Neural cell (in vitro differentiated cells): ENCODE data around the gene GABRB2. TPM values are rescaled to one million over a fixed set of nuclear protein-coding genes. Genes with fewer than 3 reads are reported as not detected.
"Not testable (repeated sequence)": the region's sequence is repeated elsewhere in the genome, so short reads cannot be mapped to it uniquely, and the experiment has no call there.

Experiments used
- H2AFZ ChIP-seq: fragments of 200-600, 300-800 bp; sonication (generic), shearing (Covaris generic); 2 replicates; pipeline ENCODE4 v1.6.0; 2014; ENCODE audit warnings: low read depth, mild to moderate bottlenecking, antibody characterized with exemption, low read length, moderate library complexity
- H3F3A ChIP-seq: fragments of 200-600 bp; shearing (Covaris generic); 2 replicates; pipeline ENCODE4 v1.6.1; 2016; ENCODE audit warnings: mild to moderate bottlenecking, moderate library complexity, mixed read lengths, antibody characterized with exemption, low read length; ENCODE audit not compliant: insufficient read depth, poor library complexity, severe bottlenecking
- H3K27ac ChIP-seq: fragments of 200-600, 300-800 bp; sonication (generic), shearing (Covaris generic); 2 replicates; pipeline ENCODE4 v1.5.1; 2014; ENCODE audit warnings: mild to moderate bottlenecking, low read length, moderate library complexity
- H3K27me3 ChIP-seq: fragments of 300-800, 200-600 bp; sonication (generic), shearing (Covaris generic); 2 replicates; pipeline ENCODE4 v1.6.0; 2014; ENCODE audit warnings: mild to moderate bottlenecking, low read depth, low read length, moderate library complexity; ENCODE audit not compliant: insufficient read depth
- H3K36me3 ChIP-seq: fragments of 300-800, 200-600 bp; sonication (generic), shearing (Covaris generic); 2 replicates; pipeline ENCODE4 v1.5.1; 2014; ENCODE audit warnings: mild to moderate bottlenecking, antibody characterized with exemption, low read length, moderate library complexity; ENCODE audit not compliant: insufficient read depth
- H3K4me2 ChIP-seq: fragments of 300-800, 200-600 bp; sonication (generic), shearing (Covaris generic); 2 replicates; pipeline ENCODE4 v1.6.0; 2014; ENCODE audit warnings: mild to moderate bottlenecking, low read length
- H3K4me3 ChIP-seq: fragments of 300-800, 200-600 bp; sonication (generic), shearing (Covaris generic); 2 replicates; pipeline ENCODE4 v1.5.1; 2014; ENCODE audit warnings: mild to moderate bottlenecking, low read length, moderate library complexity
- H3K79me2 ChIP-seq: fragments of 200-600 bp; shearing (Covaris generic); replicated peaks from 2 replicates; pipeline ENCODE4 v1.6.0; 2014; ENCODE audit warnings: mild to moderate bottlenecking, low read length, moderate library complexity; ENCODE audit not compliant: insufficient read depth
- H3K9ac ChIP-seq: fragments of 300-800, 200-600 bp; sonication (generic), shearing (Covaris generic); 2 replicates; pipeline ENCODE4 v1.6.1; 2016; ENCODE audit warnings: mild to moderate bottlenecking, low read length, mixed read lengths
- H3K9me2 ChIP-seq: fragments of 200-600 bp; shearing (Covaris generic); 2 replicates; pipeline ENCODE4 v1.6.1; 2016; ENCODE audit warnings: mild to moderate bottlenecking, low read length, mixed read lengths; ENCODE audit not compliant: insufficient read depth
- H3K9me3 ChIP-seq: fragments of 200-600, 300-800 bp; sonication (generic), shearing (Covaris generic); 2 replicates; pipeline ENCODE4 v1.6.1; 2016; ENCODE audit warnings: mild to moderate bottlenecking, mixed run types, low read length, moderate library complexity, mixed read lengths
- H4K20me1 ChIP-seq: fragments of 200-600 bp; shearing (Covaris generic); 2 replicates; pipeline ENCODE4 v1.6.1; 2016; ENCODE audit warnings: mild to moderate bottlenecking, mixed run types; ENCODE audit not compliant: insufficient read depth
- EP300 ChIP-seq: fragments of 450-650 bp; conservative IDR thresholded peaks from 2 replicates; pipeline ENCODE4 v1.6.1; 2014; ENCODE audit warnings: antibody characterized with exemption, mild to moderate bottlenecking, moderate library complexity; ENCODE audit not compliant: poor library complexity, severe bottlenecking
- EZH2 ChIP-seq: fragments of 200-600, 300-800 bp; shearing (Covaris generic), sonication (generic); IDR thresholded peaks from 2 replicates; pipeline ENCODE4 v1.6.1; 2014; ENCODE audit warnings: antibody characterized with exemption, low read length, borderline replicate concordance, mild to moderate bottlenecking; ENCODE audit not compliant: insufficient read depth, poor library complexity, severe bottlenecking
- MXI1 ChIP-seq: fragments of 450-650 bp; conservative IDR thresholded peaks from 2 replicates; pipeline ENCODE4 v1.6.1; 2014; ENCODE audit warnings: antibody characterized with exemption, mild to moderate bottlenecking; ENCODE audit not compliant: poor library complexity, severe bottlenecking
- POLR2AphosphoS5 ChIP-seq: IDR thresholded peaks from 2 replicates; pipeline ENCODE4 v1.6.1; 2012
- RAD21 ChIP-seq: fragments of 450-650 bp; conservative IDR thresholded peaks from 2 replicates; pipeline ENCODE4 v1.6.1; 2014; ENCODE audit warnings: antibody characterized with exemption, mild to moderate bottlenecking, moderate library complexity
- SMC3 ChIP-seq: fragments of 450-650 bp; conservative IDR thresholded peaks from 2 replicates; pipeline ENCODE4 v1.6.1; 2014; ENCODE audit warnings: antibody characterized with exemption, mild to moderate bottlenecking, moderate library complexity; ENCODE audit not compliant: poor library complexity
- TAF1 ChIP-seq: IDR thresholded peaks from 2 replicates; pipeline ENCODE4 v1.6.1; 2012; ENCODE audit warnings: low read depth
- polyA plus RNA-seq: library from polyadenylated mRNA; depleted of rRNA; stranded (reverse); fragments of >200 nt; gene quantifications from 2 replicates; pipeline ENCODE4 v1.2.3, GENCODE V29; 2014
- TF ChIP-seq, protein P1 (sequence below): IDR thresholded peaks from 2 replicates; pipeline ENCODE4 v1.6.1; 2012; ENCODE audit warnings: borderline replicate concordance
- TF ChIP-seq, protein P2 (sequence below): fragments of 450-650 bp; IDR thresholded peaks from 2 replicates; pipeline ENCODE4 v1.5.1; 2014; ENCODE audit warnings: antibody characterized with exemption, mild to moderate bottlenecking, moderate library complexity; ENCODE audit not compliant: poor library complexity, severe bottlenecking

The GABRB2 gene
- polyA plus RNA-seq, 1 donor from 2014 or later = 106 TPM

DNA sequence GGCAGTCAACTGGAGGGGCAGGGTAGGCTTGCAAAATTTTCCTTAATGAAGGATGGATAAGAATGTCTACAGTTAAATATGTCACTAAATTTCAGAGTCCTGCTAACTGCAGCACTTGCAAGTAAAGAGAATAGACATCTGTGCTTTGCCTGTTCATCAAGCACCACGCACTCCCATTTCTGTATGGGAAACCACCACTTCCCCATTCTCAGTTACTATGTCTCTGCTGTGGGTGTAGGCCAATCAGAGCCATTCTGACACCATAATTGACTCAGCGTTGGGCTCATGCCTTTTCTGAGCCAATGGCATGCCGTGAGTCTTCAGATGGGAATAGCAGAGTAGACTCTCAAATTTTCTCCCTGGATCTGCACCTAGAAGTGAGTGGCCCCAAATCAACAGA, 247.5 kb downstream of the GABRB2 start:
- Histone ChIP-seq H3K79me2 (no peaks in the 10 kb centered on the region), H3K27me3 (no peaks in the 10 kb centered on the region), H3K4me3 (no peak overlapping the region), H3K9me2 (no peaks in the 10 kb centered on the region), H3F3A (no peaks in the 10 kb centered on the region), H3K4me2 (no peak overlapping the region), H2AFZ (no peak overlapping the region), H3K27ac (no peak overlapping the region), H4K20me1 (no peaks in the 10 kb centered on the region), H3K9ac (no peak overlapping the region), H3K9me3 (peaks cover 4% of the 10 kb centered on the region), H3K36me3 (no peaks in the 10 kb centered on the region)
- no peak for TF ChIP-seq EP300
- TF ChIP-seq, protein P1, sequence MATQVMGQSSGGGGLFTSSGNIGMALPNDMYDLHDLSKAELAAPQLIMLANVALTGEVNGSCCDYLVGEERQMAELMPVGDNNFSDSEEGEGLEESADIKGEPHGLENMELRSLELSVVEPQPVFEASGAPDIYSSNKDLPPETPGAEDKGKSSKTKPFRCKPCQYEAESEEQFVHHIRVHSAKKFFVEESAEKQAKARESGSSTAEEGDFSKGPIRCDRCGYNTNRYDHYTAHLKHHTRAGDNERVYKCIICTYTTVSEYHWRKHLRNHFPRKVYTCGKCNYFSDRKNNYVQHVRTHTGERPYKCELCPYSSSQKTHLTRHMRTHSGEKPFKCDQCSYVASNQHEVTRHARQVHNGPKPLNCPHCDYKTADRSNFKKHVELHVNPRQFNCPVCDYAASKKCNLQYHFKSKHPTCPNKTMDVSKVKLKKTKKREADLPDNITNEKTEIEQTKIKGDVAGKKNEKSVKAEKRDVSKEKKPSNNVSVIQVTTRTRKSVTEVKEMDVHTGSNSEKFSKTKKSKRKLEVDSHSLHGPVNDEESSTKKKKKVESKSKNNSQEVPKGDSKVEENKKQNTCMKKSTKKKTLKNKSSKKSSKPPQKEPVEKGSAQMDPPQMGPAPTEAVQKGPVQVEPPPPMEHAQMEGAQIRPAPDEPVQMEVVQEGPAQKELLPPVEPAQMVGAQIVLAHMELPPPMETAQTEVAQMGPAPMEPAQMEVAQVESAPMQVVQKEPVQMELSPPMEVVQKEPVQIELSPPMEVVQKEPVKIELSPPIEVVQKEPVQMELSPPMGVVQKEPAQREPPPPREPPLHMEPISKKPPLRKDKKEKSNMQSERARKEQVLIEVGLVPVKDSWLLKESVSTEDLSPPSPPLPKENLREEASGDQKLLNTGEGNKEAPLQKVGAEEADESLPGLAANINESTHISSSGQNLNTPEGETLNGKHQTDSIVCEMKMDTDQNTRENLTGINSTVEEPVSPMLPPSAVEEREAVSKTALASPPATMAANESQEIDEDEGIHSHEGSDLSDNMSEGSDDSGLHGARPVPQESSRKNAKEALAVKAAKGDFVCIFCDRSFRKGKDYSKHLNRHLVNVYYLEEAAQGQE = no peak
- no peak for TF ChIP-seq EZH2
- no peak for TF ChIP-seq RAD21
- TF ChIP-seq, protein P2, sequence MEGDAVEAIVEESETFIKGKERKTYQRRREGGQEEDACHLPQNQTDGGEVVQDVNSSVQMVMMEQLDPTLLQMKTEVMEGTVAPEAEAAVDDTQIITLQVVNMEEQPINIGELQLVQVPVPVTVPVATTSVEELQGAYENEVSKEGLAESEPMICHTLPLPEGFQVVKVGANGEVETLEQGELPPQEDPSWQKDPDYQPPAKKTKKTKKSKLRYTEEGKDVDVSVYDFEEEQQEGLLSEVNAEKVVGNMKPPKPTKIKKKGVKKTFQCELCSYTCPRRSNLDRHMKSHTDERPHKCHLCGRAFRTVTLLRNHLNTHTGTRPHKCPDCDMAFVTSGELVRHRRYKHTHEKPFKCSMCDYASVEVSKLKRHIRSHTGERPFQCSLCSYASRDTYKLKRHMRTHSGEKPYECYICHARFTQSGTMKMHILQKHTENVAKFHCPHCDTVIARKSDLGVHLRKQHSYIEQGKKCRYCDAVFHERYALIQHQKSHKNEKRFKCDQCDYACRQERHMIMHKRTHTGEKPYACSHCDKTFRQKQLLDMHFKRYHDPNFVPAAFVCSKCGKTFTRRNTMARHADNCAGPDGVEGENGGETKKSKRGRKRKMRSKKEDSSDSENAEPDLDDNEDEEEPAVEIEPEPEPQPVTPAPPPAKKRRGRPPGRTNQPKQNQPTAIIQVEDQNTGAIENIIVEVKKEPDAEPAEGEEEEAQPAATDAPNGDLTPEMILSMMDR = no peak
- TF ChIP-seq SMC3 = no peak
- no peak for TF ChIP-seq TAF1
- no peak for TF ChIP-seq MXI1
- no peak for TF ChIP-seq POLR2AphosphoS5

DNA sequence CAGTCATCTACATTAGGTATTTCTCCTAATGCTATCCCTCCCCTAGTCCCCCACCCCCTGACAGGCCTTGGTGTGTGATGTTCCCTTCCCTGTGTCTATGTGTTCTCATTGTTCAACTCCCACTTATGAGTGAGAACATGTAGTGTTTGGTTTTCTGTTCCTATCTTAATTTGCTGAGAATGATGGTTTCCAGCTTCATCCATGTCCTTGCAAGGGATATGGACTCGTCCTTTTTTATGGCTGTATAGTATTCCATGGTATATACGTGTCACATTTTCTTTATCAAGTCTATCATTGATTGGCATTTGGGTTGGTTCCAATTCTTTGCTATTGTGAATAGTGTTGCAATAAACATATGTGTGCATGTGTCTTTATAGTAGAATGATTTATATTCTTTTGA, 249.1 kb downstream of the GABRB2 start:
- H3K27ac ChIP-seq, H3F3A ChIP-seq: not testable (repeated sequence)

DNA sequence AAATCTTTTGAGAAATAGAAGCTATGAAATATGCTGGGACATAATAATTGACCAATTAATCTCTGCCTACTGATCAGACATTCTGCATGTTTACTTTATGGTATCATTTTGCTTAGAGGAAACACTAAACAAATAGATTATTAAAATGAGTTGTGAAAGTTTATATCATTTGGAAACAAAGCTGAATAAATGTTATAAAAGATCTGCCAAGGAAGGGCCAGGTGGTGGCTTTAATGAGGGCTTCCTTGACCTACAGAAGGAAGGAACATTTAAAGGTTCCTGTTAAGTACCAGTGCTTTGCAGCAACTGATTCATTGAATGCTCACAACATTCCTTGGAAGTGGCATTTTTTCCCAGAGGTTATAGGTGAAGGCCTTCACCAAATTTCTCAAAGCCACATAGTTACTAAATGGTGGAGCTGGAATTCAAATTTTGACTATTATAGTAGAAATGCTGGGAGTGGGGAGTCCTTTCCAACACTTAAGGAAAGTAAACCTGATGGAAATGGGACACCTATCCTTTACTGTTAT, 250.7 kb downstream of the GABRB2 start:
- no peak overlapping the region for H3K27ac ChIP-seq
- no peaks in the 10 kb centered on the region for H3K27me3 ChIP-seq
- H3F3A ChIP-seq = no peaks in the 10 kb centered on the region
- H3K4me3 ChIP-seq = no peak overlapping the region
- TF ChIP-seq, protein P2 = no peak
- no peak for TF ChIP-seq EP300
- no peaks in the 10 kb centered on the region for H4K20me1 ChIP-seq
- H3K79me2 ChIP-seq = no peaks in the 10 kb centered on the region
- H3K4me2 ChIP-seq = no peak overlapping the region
- no peaks in the 10 kb centered on the region for H3K9me2 ChIP-seq
- no peak overlapping the region for H3K9ac ChIP-seq
- H3K36me3 ChIP-seq = peaks cover 9% of the 10 kb centered on the region
- no peak overlapping the region for H2AFZ ChIP-seq
- peaks cover 4% of the 10 kb centered on the region for H3K9me3 ChIP-seq

More for the DNA sequence above, 249.1 kb downstream of the GABRB2 start:
- H3K4me3 ChIP-seq, H3K79me2 ChIP-seq, H3K4me2 ChIP-seq, H3K9me2 ChIP-seq, H4K20me1 ChIP-seq, H3K36me3 ChIP-seq, H3K9ac ChIP-seq, H3K27me3 ChIP-seq, H2AFZ ChIP-seq, H3K9me3 ChIP-seq: not testable (repeated sequence)
